ENCODE data around the gene C19orf18. TPM values are rescaled to one million over a fixed set of nuclear protein-coding genes. Genes with fewer than 3 reads are reported as not detected.

C19orf18 gene
- total and polyA plus RNA-seq, 4 donors: 0.14 to 0.58 (median 0.23) TPM; not detected in 1

DNA sequence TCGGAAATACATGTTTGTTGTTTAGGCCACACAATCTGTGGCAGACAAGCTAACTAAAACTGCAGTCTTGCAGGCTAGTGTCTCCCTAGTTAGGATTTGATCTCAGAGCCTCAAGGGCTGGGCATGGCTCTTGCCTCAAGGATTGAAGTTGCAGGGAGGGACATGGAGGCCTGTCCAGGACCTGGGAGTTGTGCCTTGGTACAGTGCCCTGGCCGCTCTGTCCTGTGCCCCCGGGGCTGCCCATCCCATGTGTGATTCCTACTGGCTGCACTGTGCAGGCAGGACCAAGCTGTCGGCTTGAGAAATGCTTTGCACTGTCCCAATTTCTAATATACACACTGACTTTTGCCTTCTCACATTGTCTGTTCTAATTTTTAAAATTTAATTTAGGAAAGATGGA lies 19.3 kb downstream of the C19orf18 start:
- Histone ChIP-seq H3K4me1 (ENCODE audit: control insufficient read depth in 4 of 4, insufficient read depth in 4 of 4, low read length in 3 of 4) (no peaks in the 10 kb centered on the region), H3K4me3 (ENCODE audit: low read depth in 1 of 3, low read length in 3 of 3) (peak overlapping the region in 2 of 3 donors; percentile 51 to 63), H3K36me3 (ENCODE audit: control insufficient read depth in 4 of 4, insufficient read depth in 3 of 4, low read depth in 1 of 4, low read length in 3 of 4) (no peaks in the 10 kb centered on the region), H3K27ac (ENCODE audit: low read depth in 1 of 2, low read length in 2 of 2) (no peak overlapping the region), H3K9me3 (ENCODE audit: control insufficient read depth in 4 of 4, low read length in 3 of 4) (peaks cover 29 to 60% (median 38%) of the 10 kb centered on the region in 4 donors), H3K9ac (ENCODE audit: low read depth in 1 of 2, low read length in 2 of 2) (no peak overlapping the region), H3K27me3 (ENCODE audit: control insufficient read depth in 4 of 4, insufficient read depth in 4 of 4, low read length in 3 of 4) (no peaks in the 10 kb centered on the region)
- TF ChIP-seq EGR1 (IDR thresholded peaks at IDR 0.05; ENCODE audit: low read depth in 2 of 2): no peak
- TF ChIP-seq FOXA2 (IDR thresholded peaks at IDR 0.05): no peak
- TF ChIP-seq RXRA (IDR thresholded peaks at IDR 0.05): no peak
- no peak for DNase-seq (ENCODE audit: low spot score)
- 88% methylated on average over 4 of the region's 4 CpGs for WGBS

DNA sequence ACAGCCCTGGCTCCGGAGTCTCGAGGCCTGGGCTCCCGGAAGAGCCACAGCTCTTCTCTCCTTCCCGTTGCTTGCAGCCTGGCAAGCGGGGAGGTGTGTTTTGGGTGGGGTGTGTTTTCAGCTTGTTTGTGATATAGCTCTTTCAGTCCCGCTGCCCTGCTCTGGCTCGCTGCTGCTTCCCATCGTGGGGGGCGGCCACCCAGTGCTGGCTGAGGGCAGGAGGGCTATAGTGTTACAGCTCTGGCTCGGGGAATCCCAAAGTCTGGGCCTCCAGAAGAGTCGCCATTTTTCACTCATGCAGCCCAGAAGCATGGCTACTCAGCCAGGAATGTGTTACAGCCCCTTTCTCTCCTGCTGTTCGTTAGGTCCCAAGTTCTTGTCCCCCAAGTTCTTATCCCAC lies 24.6 kb downstream of the C19orf18 start:
- Histone ChIP-seq H3K4me1 (ENCODE audit: control insufficient read depth in 4 of 4, insufficient read depth in 4 of 4, low read length in 3 of 4) (peaks cover 0 to 7% (median 3%) of the 10 kb centered on the region in 4 donors), H3K36me3 (ENCODE audit: control insufficient read depth in 4 of 4, insufficient read depth in 3 of 4, low read depth in 1 of 4, low read length in 3 of 4) (no peaks in the 10 kb centered on the region), H3K27ac (ENCODE audit: low read depth in 1 of 2, low read length in 2 of 2) (no peak overlapping the region), H3K4me3 (ENCODE audit: low read depth in 1 of 3, low read length in 3 of 3) (peak overlapping the region in 1 of 3 donors; percentile 36), H3K9me3 (ENCODE audit: control insufficient read depth in 4 of 4, low read length in 3 of 4) (peaks cover 20 to 54% (median 48%) of the 10 kb centered on the region in 4 donors), H3K9ac (ENCODE audit: low read depth in 1 of 2, low read length in 2 of 2) (no peak overlapping the region), H3K27me3 (ENCODE audit: control insufficient read depth in 4 of 4, insufficient read depth in 4 of 4, low read length in 3 of 4) (no peaks in the 10 kb centered on the region)
- TF ChIP-seq JUND (IDR thresholded peaks at IDR 0.05): no peak
- no peak for TF ChIP-seq EGR1 (IDR thresholded peaks at IDR 0.05; ENCODE audit: low read depth in 2 of 2)
- TF ChIP-seq GABPA (IDR thresholded peaks at IDR 0.05 in 1 of 2, conservative IDR thresholded peaks at IDR 0.05 in 1 of 2): no peak
- DNase-seq (ENCODE audit: low spot score): no peak
- WGBS: 88% methylated on average over 12 of the region's 12 CpGs

DNA sequence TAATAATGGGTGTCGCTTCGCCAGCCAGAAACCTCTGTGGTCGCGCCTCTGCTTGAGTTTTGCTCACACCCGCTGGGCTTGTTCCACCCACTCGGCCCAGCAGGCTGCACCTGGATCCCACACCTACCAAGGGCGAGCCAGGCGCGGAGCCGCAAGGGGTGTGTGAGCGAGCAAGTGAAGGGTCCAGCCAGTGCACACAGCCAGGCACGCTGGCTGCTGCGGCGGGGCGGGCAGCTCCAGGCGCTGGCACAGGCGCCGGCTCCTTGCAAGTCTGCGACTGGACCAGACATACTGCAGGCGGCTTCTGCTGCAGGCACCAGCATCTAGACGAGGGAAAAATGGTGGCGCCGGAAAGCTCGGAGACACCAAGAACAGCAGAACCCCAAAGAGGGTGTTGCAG lies 25.0 kb downstream of the C19orf18 start:
- H3K9me3 ChIP-seq (ENCODE audit: control insufficient read depth in 4 of 4, low read length in 3 of 4): peaks cover 22 to 53% (median 46%) of the 10 kb centered on the region in 4 donors
- 90% methylated on average over 24 of the region's 24 CpGs for WGBS
- peaks cover 0 to 7% (median 3%) of the 10 kb centered on the region in 4 donors for H3K4me1 ChIP-seq (ENCODE audit: control insufficient read depth in 4 of 4, insufficient read depth in 4 of 4, low read length in 3 of 4)
- no peak for DNase-seq (ENCODE audit: low spot score)
- no peak overlapping the region for H3K27ac ChIP-seq (ENCODE audit: low read depth in 1 of 2, low read length in 2 of 2)
- no peaks in the 10 kb centered on the region for H3K27me3 ChIP-seq (ENCODE audit: control insufficient read depth in 4 of 4, insufficient read depth in 4 of 4, low read length in 3 of 4)
- H3K4me3 ChIP-seq (ENCODE audit: low read depth in 1 of 3, low read length in 3 of 3): peak overlapping the region in 1 of 3 donors; percentile 36
- H3K9ac ChIP-seq (ENCODE audit: low read depth in 1 of 2, low read length in 2 of 2): no peak overlapping the region
- H3K36me3 ChIP-seq (ENCODE audit: control insufficient read depth in 4 of 4, insufficient read depth in 3 of 4, low read depth in 1 of 4, low read length in 3 of 4): no peaks in the 10 kb centered on the region
- TF ChIP-seq RXRA (IDR thresholded peaks at IDR 0.05) (no peak), HNF4A (conservative IDR thresholded peaks at IDR 0.05) (no peak), EGR1 (IDR thresholded peaks at IDR 0.05; ENCODE audit: low read depth in 2 of 2) (no peak), HNF4G (IDR thresholded peaks at IDR 0.05) (no peak), GABPA (IDR thresholded peaks at IDR 0.05 in 1 of 2, conservative IDR thresholded peaks at IDR 0.05 in 1 of 2) (no peak), TAF1 (conservative IDR thresholded peaks at IDR 0.05) (no peak), FOXA2 (IDR thresholded peaks at IDR 0.05) (no peak), NR2F2 (IDR thresholded peaks at IDR 0.05) (no peak)
- TF ChIP-seq, protein P1, sequence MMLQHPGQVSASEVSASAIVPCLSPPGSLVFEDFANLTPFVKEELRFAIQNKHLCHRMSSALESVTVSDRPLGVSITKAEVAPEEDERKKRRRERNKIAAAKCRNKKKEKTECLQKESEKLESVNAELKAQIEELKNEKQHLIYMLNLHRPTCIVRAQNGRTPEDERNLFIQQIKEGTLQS (IDR thresholded peaks at IDR 0.05): no peak
- TF ChIP-seq, protein P2, sequence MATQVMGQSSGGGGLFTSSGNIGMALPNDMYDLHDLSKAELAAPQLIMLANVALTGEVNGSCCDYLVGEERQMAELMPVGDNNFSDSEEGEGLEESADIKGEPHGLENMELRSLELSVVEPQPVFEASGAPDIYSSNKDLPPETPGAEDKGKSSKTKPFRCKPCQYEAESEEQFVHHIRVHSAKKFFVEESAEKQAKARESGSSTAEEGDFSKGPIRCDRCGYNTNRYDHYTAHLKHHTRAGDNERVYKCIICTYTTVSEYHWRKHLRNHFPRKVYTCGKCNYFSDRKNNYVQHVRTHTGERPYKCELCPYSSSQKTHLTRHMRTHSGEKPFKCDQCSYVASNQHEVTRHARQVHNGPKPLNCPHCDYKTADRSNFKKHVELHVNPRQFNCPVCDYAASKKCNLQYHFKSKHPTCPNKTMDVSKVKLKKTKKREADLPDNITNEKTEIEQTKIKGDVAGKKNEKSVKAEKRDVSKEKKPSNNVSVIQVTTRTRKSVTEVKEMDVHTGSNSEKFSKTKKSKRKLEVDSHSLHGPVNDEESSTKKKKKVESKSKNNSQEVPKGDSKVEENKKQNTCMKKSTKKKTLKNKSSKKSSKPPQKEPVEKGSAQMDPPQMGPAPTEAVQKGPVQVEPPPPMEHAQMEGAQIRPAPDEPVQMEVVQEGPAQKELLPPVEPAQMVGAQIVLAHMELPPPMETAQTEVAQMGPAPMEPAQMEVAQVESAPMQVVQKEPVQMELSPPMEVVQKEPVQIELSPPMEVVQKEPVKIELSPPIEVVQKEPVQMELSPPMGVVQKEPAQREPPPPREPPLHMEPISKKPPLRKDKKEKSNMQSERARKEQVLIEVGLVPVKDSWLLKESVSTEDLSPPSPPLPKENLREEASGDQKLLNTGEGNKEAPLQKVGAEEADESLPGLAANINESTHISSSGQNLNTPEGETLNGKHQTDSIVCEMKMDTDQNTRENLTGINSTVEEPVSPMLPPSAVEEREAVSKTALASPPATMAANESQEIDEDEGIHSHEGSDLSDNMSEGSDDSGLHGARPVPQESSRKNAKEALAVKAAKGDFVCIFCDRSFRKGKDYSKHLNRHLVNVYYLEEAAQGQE (IDR thresholded peaks at IDR 0.05): no peak

Data from liver (tissue), 9 donors.